Erythroblast (primary cell): ENCODE measurements around the gene PFDN5.

Source experiments
- GATA1 ChIP-seq: IDR thresholded peaks from 2 replicates; pipeline ENCODE4 v1.6.1; 2011; ENCODE audit warnings: low read depth, mild to moderate bottlenecking, control low read depth, low read length, moderate library complexity
- POLR2A ChIP-seq: IDR thresholded peaks from 2 replicates; pipeline ENCODE4 v1.6.1; 2011; ENCODE audit warnings: mild to moderate bottlenecking, low read length

GRCh38 chr12:53292426-53292825, 2.9 kb upstream of the PFDN5 start:
- TF ChIP-seq POLR2A (no peak), GATA1 (no peak)
